Measurements from ENCODE around the gene SF3B1. TPM values are rescaled to one million over a fixed set of nuclear protein-coding genes. Genes with fewer than 3 reads are reported as not detected.

SF3B1 gene
- total and polyA plus RNA-seq, 2 of the 13 experiments (the other 11 are each of a cell fraction or from before 2014, with no cell fraction given) = 387 to 750 TPM

DNA sequence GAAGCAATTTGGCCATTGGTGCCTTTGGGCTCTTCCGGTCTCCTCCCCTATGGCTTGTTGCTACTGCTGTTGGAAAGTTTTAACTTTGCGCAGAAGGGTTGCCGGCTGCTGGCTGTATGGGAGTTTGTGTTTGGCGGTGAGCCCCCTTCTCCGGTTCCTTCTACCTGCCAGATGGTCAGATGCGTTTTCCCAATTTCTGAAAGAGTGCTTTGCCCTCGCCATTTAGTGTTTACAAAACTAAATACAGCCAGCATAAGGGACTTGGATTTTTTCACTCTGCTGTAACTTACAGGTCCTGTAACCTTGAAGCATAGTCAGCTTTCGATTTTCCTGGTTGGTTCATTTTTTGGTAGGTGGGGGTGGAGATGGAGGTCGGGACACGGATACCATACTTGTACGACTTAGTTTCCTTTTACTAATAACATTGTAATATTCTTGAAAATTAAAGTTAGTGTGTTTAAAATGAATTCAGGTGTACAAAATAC is 19.1 kb upstream of the SF3B1 start (continued):
- TF ChIP-seq ZNF24 (IDR thresholded peaks at IDR 0.05) (no peak), ZNF552 (CRISPR knock-in tag; IDR thresholded peaks at IDR 0.05; ENCODE audit: borderline replicate concordance) (no peak), SSRP1 (CRISPR knock-in tag; IDR thresholded peaks at IDR 0.05) (no peak; the same call in 1 of the 2 replicates), NR2C2 (CRISPR knock-in tag; IDR thresholded peaks at IDR 0.05; ENCODE audit: borderline replicate concordance) (no peak), TGIF2 (CRISPR knock-in tag; IDR thresholded peaks at IDR 0.05) (no peak), SNRNP70 (IDR thresholded peaks at IDR 0.05; ENCODE audit: low read depth, low read length) (no peak), PHF21A (CRISPR knock-in tag; IDR thresholded peaks at IDR 0.05) (no peak), KDM1A (CRISPR knock-in tag; IDR thresholded peaks at IDR 0.05) (0 out of 2 replicates have a peak, but pooled peaks have one; percentile 13), ZNF549 (CRISPR knock-in tag; IDR thresholded peaks at IDR 0.05) (no peak), ZNF33B (CRISPR knock-in tag; IDR thresholded peaks at IDR 0.05) (no peak), BCL6 (CRISPR knock-in tag; IDR thresholded peaks at IDR 0.05) (no peak), IKZF4 (CRISPR knock-in tag; IDR thresholded peaks at IDR 0.05; ENCODE audit: borderline replicate concordance, low read depth, not compliant biosample characterization) (no peak), MIER2 (CRISPR knock-in tag; IDR thresholded peaks at IDR 0.05) (no peak), CCAR2 (optimal IDR thresholded peaks at IDR 0.05; ENCODE audit: low read depth, low read length) (no peak)
- TF ChIP-seq, protein P1, sequence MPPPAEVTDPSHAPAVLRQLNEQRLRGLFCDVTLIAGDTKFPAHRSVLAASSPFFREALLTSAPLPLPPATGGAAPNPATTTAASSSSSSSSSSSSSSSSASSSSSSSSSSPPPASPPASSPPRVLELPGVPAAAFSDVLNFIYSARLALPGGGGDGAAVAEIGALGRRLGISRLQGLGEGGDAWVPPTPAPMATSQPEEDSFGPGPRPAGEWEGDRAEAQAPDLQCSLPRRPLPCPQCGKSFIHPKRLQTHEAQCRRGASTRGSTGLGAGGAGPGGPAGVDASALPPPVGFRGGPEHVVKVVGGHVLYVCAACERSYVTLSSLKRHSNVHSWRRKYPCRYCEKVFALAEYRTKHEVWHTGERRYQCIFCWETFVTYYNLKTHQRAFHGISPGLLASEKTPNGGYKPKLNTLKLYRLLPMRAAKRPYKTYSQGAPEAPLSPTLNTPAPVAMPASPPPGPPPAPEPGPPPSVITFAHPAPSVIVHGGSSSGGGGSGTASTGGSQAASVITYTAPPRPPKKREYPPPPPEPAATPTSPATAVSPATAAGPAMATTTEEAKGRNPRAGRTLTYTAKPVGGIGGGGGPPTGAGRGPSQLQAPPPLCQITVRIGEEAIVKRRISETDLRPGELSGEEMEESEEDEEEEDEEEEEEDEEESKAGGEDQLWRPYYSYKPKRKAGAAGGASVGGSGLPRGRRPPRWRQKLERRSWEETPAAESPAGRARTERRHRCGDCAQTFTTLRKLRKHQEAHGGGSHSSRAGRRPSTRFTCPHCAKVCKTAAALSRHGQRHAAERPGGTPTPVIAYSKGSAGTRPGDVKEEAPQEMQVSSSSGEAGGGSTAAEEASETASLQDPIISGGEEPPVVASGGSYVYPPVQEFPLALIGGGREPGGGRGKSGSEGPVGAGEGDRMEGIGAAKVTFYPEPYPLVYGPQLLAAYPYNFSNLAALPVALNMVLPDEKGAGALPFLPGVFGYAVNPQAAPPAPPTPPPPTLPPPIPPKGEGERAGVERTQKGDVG (CRISPR knock-in tag; IDR thresholded peaks at IDR 0.05; ENCODE audit: borderline replicate concordance) = no peak
- TF ChIP-seq, protein P2, sequence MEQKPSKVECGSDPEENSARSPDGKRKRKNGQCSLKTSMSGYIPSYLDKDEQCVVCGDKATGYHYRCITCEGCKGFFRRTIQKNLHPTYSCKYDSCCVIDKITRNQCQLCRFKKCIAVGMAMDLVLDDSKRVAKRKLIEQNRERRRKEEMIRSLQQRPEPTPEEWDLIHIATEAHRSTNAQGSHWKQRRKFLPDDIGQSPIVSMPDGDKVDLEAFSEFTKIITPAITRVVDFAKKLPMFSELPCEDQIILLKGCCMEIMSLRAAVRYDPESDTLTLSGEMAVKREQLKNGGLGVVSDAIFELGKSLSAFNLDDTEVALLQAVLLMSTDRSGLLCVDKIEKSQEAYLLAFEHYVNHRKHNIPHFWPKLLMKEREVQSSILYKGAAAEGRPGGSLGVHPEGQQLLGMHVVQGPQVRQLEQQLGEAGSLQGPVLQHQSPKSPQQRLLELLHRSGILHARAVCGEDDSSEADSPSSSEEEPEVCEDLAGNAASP (CRISPR knock-in tag; IDR thresholded peaks at IDR 0.05; ENCODE audit: borderline replicate concordance) = no peak
- TF ChIP-seq, protein P3, sequence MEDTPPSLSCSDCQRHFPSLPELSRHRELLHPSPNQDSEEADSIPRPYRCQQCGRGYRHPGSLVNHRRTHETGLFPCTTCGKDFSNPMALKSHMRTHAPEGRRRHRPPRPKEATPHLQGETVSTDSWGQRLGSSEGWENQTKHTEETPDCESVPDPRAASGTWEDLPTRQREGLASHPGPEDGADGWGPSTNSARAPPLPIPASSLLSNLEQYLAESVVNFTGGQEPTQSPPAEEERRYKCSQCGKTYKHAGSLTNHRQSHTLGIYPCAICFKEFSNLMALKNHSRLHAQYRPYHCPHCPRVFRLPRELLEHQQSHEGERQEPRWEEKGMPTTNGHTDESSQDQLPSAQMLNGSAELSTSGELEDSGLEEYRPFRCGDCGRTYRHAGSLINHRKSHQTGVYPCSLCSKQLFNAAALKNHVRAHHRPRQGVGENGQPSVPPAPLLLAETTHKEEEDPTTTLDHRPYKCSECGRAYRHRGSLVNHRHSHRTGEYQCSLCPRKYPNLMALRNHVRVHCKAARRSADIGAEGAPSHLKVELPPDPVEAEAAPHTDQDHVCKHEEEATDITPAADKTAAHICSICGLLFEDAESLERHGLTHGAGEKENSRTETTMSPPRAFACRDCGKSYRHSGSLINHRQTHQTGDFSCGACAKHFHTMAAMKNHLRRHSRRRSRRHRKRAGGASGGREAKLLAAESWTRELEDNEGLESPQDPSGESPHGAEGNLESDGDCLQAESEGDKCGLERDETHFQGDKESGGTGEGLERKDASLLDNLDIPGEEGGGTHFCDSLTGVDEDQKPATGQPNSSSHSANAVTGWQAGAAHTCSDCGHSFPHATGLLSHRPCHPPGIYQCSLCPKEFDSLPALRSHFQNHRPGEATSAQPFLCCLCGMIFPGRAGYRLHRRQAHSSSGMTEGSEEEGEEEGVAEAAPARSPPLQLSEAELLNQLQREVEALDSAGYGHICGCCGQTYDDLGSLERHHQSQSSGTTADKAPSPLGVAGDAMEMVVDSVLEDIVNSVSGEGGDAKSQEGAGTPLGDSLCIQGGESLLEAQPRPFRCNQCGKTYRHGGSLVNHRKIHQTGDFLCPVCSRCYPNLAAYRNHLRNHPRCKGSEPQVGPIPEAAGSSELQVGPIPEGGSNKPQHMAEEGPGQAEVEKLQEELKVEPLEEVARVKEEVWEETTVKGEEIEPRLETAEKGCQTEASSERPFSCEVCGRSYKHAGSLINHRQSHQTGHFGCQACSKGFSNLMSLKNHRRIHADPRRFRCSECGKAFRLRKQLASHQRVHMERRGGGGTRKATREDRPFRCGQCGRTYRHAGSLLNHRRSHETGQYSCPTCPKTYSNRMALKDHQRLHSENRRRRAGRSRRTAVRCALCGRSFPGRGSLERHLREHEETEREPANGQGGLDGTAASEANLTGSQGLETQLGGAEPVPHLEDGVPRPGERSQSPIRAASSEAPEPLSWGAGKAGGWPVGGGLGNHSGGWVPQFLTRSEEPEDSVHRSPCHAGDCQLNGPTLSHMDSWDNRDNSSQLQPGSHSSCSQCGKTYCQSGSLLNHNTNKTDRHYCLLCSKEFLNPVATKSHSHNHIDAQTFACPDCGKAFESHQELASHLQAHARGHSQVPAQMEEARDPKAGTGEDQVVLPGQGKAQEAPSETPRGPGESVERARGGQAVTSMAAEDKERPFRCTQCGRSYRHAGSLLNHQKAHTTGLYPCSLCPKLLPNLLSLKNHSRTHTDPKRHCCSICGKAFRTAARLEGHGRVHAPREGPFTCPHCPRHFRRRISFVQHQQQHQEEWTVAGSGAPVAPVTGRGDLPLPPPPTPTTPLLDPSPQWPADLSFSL (CRISPR knock-in tag; IDR thresholded peaks at IDR 0.05) = no peak
